ENCODE data around the gene ARL4A.
"Not testable (repeated sequence)": the region's sequence is repeated elsewhere in the genome, so short reads cannot be mapped to it uniquely, and the experiment has no call there.

ARL4A gene

GRCh38 chr7:12670000-12670729, 17.3 kb upstream of the ARL4A start:
- peak; percentile 61 for DNase-seq

DNA sequence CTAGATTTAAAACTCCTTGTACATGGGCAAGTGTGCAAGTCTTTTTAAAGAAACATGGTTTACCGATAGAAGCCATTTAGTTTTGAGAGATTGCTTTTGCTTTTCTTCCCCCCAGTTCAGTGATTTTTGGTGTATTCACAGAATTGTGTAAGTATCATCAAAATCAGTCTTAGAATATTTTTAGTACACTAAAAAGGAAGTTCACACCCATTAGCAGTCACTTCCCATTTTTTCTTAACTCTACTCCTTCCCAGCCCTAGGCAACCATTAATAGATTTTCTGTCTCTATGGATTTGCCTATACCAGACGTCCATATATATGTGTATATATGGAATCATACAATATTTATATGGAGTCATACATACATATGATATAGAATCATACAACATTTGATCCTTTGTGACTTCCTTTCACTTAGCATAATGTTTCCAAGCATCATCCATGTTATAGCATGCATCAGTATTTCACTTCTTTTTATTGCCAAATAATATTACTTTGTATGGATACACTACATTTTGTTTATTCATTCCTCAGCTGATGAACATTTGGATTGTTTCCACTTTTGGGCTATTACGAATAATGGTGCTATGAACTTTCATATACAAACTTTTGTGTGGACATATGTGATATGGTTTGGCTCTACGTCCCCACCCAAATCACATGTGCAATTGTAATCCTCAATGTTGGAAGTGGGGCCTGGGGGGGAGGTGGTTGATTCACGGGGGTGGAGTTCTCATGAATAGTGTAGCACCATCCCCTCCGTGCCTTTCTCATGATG, 16.5 kb upstream of the ARL4A start:
- DNase-seq: no peak

GRCh38 chr7:12673436-12673835, 14.0 kb upstream of the ARL4A start:
- DNase-seq: not testable (repeated sequence)

- DNase-seq: no peak
Observed at GRCh38 chr7:12674053-12674452, 13.4 kb upstream of the ARL4A start.

GRCh38 chr7:12674861-12675260, 12.6 kb upstream of the ARL4A start:
- DNase-seq: peak; percentile 83

DNA sequence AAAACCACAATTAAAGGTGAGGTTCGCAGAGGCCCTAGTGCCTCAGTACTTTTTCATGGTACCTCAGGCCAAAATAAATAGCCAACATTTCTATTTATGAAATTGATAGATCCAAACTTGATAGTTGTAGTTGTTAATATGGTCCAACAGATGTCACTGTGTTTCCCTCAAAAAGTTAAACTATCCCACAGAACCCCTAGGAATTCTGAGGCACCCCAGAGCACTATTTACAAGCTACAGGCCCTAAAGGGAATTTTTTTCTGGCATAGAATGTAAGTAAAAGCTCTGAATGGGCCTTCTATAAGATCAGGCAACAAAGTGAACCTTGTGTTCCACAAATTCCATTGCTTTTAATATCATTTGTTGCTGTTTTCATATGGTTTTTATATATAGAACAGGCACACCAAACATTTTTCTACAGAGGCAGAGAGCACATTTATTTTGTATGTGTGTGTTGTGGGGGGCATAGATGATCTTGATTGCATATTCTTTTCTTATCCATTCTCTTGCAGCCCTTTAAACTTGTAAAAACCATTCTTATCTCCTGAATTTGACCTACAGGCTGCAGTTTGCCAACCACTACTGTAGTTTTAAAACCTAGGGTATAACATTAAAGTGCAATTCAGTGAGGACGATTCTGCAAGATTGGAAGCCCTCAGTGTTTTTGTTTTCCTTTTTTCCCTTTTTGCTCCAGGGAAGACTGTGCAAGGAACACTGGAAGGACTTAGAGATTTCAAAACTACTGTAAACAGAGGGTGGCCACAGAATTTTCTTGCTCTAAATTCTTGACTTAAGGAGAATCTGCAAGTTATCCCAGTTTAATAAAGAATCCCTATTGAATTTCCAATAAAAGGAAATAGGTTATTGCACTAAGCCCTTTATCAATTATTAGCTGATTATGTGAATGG, 3.5 kb upstream of the ARL4A start:
- peak; percentile 42 for DNase-seq

DNA sequence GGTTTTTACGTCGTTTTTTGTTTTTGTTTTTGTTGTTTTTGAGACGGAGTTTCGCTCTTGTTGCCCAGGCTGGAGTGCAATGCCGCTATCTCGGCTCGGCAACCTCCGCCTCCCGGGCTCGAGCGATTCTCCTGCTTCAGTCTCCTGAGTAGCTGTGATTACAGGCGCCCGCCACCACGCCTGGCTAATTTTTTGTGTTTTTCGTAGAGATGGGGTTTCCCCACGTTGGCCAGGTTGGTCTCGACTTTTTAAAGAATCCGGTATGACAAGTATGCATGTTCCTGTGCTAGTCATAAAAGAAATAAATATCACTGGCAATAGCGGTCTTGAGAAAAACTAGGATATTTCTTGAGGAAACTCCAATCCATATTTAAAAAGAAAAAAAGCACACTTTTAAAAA, 2.7 kb upstream of the ARL4A start:
- no peak for DNase-seq

- DNase-seq: peak; percentile 89
Observed at GRCh38 chr7:12685550-12685949, 1.9 kb upstream of the ARL4A start.

GRCh38 chr7:12686234-12686890, 1.1 kb upstream of the ARL4A start:
- peak; percentile 100 for DNase-seq

GRCh38 chr7:12687718-12688171, 312 bp downstream of the ARL4A start:
- DNase-seq: no peak

GRCh38 chr7:12688485-12689170, 1.2 kb downstream of the ARL4A start:
- not testable (repeated sequence) for DNase-seq

DNA sequence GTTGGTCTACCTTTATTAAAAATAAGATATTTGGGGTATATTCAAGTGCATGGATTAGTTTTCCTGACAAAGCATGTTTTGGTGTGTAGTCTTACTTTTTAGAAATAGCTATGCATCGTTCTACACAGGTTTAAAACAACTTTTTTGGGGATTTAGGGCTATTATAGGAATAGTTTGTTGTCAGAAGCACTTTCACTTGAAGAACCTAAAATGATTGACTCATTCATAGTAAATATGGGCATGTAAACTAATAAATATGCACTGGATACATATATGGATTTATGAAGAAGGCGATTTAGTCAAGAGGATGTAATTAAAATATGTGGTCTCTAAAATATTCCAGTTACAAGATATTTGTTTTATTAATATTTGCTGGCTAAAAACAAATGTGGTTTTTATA, 2.0 kb downstream of the ARL4A start:
- no peak for DNase-seq

GRCh38 chr7:12690041-12690878, 2.8 kb downstream of the ARL4A start:
- DNase-seq: no peak

GRCh38 chr7:12691388-12691787, 4.0 kb downstream of the ARL4A start:
- not testable (repeated sequence) for DNase-seq

GRCh38 chr7:12692035-12692434, 4.6 kb downstream of the ARL4A start:
- no peak for DNase-seq

DNA sequence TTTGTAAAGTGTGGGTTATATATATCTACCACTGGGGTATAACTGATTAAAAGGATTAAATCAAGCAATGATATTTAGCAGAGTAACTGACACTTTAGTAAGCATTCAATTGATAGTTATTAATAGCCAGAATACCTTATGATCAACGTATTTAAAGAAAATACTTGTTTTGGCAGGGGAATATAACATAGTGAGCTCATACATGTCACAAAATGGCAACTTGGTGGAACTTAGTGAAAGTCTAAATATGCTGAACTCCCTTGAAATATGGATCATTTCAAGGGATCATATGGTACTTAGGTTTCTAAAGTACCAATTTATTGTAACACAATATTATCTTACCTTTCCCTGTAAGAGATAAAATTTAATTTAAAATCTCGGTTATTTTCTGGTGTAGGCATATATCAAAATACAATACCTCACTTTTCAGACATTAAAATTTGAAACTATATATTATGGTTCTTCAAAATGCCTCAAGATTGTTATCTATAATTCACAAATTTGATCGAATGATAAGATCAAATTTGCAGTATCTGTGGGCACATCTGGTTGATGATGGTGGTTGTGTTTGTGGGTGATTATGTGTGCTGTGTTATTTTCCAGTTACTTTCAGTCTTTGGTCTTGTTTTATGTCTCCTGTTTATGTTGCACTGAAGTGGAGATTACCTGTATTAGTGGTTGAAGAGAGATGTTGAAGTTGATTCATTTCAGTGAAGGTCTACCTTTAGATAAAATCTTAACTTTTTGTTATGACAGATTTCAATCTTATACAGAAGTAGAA, 5.2 kb downstream of the ARL4A start:
- no peak for DNase-seq

GRCh38 chr7:12694817-12695216, 7.4 kb downstream of the ARL4A start:
- peak; percentile 13 for DNase-seq

GRCh38 chr7:12695965-12696364, 8.5 kb downstream of the ARL4A start:
- peak; percentile 72 for DNase-seq

DNA sequence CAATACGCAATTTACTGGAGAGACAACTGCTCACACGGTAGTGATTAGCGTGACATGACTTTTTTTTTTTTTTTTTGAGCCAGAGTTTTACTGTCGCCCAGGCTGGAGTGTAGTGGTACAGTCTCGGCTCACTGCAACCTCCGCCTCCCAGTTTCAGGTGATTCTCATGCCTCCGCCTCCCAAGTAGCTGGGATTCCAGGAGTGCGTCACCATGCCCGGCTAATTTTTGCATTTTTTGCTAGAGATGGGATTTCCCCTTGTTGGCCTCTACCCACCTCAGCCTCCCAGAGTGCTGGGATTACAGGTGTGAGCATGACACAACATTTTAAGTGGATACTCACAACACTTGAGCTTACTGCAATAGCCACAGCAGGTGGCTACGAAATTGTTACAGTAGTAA, 11.9 kb downstream of the ARL4A start:
- peak; percentile 91 for DNase-seq

GRCh38 chr7:12701433-12701832, 14.0 kb downstream of the ARL4A start:
- DNase-seq: peak; percentile 24

All from DMS53 (cell line).